Activated T-cell treated with anti-CD3 and anti-CD28 coated beads for 48 hours (primary cell): ENCODE measurements around the gene DNAJB8.

Source experiments
- DNase-seq: peaks from one replicate; pipeline ENCODE4 v3.0.0-alpha.2; 2020; ENCODE audit warnings: low read depth

DNAJB8 gene

DNA sequence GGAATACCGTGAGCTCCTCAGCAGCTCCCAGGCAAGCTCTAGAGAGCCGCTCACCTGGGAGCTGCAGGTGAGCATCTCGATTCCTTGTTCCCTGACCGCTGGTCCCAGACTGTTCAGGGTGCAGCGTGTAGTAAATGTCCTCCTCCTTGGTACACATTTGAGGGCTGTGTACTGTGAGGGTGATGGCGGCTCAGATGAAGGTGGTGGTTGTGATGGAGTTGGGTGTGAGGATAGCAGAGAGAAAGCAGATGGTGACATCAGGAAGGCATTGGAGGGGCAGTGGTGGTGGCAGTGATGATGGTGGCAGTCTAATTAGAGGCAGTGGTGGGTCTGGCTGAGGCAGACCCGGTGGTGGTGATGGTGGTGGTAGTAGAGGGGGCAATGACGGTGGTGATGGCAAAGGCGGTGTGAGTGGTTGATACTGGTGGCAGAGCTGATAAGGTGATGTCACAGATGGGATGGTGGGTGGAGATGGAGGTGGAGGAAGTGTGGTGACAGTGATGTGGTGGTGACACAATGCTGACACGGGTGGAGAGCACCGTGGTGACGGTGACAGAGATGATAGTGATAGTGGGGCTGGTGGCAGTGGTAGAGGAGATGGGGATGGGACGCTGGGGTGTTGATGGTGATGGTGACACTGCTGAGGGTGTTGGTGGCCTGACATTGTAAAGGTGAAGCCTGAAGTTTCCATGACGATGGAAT is at the start of gene DNAJB8:
DNAJB8 (minus strand) TSS at position 51 of the 702 bp plus-strand sequence. CDS start 3,645 bp downstream, outside the sequence.
- DNase-seq = no peak

- no peak for DNase-seq
These were observed 49.3 kb upstream of the DNAJB8 start for GRCh38 chr3:128515967-128516366.

- no peak for DNase-seq
These were observed 42.2 kb upstream of the DNAJB8 start for GRCh38 chr3:128508852-128509251.

DNA sequence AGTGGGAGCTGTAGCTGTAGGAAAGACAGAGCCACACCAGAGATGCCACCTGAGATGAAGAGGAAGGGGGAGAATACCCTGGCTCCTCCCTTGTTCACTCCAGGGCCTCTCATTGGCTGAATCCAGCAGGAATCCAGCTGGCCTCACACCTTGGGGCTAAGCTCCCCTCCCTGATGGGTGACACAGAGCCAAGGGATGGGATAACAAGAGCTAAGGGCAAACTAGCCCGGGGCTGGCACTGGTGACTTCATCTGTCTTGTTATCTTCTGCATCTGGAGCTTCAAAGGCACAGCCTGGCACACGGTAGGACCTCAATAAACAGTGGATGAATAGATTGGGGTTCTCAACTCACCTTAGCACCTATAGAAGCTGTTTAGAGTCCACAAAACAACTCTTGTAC is 40.1 kb upstream of the DNAJB8 start:
- no peak for DNase-seq

DNA sequence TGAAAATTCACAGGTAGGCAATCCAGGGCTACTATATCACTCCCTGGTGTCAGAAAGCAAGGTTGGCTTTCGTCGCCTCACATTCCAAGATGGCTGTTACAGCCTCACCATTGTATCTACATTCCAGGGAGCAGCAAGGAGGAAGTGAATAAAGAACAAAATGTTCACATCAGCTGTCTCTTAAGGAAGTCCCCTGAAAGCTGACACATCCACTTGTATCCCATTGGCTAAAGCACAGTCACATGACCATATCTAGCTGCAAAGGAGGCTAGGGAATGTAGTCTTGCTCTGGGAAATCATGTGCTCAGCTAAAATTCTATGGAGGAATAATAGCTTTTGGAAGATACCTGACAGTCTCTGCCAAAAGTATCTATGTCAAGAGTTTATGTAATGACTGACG is 39.1 kb upstream of the DNAJB8 start:
- DNase-seq = no peak

- no peak for DNase-seq
These were observed 38.5 kb upstream of the DNAJB8 start for GRCh38 chr3:128504963-128505730.

DNA sequence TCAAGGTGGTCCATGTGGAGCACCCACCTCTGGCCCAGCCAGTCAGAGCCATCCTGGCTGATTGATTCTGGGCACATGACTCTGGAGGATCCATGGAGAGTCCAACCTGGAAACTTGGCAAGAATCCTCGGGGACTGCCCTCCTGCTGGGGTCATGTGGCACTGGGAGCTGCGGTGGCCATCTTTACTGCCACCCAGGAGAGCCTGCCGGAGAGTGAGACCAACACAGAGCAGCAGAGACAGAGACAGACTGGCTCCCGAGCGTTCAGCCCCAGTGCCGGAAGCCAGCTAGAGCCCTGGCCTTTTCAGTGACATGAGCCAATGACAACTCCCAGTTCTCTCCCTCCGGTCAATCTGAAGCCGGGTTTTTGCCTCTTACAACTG is 37.8 kb upstream of the DNAJB8 start:
- no peak for DNase-seq

- DNase-seq = no peak
These were observed 37.3 kb upstream of the DNAJB8 start for GRCh38 chr3:128503751-128504532.

DNA sequence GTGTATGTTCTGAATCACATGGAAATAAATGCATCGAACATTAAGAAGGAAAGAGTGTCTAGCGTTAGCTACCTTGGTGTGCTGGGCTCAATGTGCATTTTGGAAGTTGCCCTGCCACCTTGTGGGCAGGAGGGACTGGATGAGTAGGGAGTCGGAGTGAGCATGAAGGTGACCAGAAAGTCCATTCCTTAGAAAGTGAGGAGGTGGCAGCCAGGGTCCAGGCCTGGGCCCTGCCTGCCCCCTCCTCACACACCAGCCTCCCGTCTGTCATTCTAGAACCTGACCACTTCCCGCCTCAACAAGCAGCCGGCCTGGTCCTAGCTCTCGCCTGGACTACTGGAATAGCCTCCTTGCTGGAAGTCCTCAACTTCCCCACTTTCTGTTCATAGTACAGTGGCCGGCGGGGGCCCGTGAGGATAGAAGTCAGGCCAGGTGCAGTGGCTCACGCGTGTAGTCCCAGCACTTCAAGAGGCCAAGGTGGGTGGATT is 36.5 kb upstream of the DNAJB8 start:
- no peak for DNase-seq

GRCh38 chr3:128502712-128503111 is 36.0 kb upstream of the DNAJB8 start:
- DNase-seq = no peak

DNA sequence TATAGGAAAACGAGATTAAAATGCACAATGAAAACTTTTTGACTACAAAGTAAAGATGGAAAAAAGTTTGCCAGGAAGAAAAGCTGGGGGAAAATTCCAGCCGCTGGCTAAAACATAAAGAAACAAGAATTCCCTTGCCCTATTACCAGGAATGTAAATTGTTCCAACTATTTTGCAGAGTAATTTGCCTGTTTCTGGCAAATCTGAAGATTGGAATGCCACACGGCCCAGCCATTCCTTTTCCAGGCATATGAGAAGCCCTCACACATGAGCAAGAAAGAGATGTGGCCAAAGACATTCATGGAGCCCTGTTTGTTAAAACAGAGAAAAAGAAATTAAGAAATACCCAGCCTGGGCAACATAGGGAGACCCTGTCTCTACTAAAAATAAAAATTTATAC is 34.7 kb upstream of the DNAJB8 start:
- DNase-seq = no peak

DNA sequence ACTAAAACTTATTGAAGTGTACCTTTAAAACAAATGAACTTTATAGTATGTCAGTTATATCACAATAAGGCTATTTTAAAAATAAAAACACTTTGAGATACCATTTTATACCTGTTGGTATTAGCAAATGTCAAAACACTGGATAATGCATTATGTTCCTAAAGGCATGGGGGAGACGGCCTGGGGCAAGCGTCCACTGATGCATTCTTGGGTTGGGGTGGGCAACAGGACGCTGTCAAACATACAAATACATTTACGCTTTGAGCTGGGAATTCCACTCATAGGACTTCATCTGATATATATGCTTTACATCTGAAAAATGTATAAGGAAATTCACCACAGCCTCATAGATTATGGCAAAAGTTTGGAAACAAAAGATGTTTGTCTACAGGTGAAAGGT is 33.9 kb upstream of the DNAJB8 start:
- DNase-seq = no peak

- no peak for DNase-seq
These were observed 33.1 kb upstream of the DNAJB8 start for GRCh38 chr3:128499724-128500275.

GRCh38 chr3:128498901-128499530 is 32.3 kb upstream of the DNAJB8 start:
- no peak for DNase-seq

DNA sequence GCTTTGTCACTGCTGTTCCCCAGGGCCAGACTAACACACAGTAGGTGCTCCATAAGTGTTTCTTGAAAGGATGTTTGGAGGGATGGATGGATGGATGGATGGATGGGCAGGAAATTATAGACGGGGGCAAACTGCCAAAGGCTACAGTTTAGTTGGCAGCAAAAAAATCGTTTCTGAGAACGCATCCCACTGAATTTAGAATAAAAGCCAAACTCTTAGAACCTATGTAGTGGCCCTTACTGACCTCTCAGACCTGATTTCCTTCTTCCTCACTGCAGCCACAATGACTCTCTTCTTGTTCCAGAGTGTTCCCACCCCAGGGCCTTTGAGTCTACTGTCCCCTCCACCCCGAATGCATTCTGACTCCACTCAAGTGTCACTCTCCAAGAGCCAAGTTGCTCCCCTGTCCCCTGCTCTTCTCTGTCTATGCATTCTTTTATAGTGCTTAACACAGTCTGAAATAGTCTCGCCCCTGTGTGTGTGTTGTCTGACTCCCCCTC is 31.5 kb upstream of the DNAJB8 start:
- DNase-seq = no peak

DNA sequence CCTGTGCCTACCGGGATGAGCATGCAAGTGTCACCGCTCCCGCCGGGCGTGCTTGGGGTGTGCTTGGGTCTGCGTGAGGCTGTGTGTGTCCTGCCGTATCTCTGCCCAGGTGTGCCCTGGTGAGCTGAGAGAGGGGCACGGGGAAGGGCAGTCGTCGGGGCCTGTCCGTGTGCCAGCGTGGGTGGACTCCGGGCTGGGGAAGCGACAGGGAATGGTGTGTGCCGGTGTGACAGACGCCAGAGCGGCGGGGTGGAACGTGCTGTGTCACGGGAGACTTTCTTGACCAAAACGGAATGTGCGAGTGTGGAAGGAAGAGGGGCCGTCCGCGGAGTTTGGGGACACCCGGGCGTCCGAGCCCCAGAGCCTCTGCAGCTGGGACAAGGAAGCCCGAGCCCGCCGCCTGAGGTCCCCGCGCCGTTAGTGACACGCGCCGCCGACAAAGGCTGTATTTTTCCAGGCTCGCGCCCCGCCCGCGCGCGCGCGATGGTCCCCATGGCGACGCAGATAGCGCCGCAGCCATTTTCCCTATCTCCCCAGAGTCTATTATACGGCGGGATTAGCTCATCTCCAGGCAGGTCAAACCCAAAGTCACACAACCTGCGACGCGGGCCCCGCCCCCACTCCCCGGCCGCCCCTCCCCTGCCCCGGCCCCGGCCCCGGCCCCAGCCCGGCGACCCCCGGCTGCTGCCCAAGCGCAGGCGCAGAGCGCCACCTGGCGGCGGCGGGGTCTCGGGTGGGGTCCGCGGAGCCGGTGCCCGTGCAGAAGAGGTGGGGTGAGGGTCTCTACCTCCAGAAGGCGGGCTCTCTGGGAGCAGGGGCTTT is 30.8 kb upstream of the DNAJB8 start:
- DNase-seq = peak; percentile 70

DNA sequence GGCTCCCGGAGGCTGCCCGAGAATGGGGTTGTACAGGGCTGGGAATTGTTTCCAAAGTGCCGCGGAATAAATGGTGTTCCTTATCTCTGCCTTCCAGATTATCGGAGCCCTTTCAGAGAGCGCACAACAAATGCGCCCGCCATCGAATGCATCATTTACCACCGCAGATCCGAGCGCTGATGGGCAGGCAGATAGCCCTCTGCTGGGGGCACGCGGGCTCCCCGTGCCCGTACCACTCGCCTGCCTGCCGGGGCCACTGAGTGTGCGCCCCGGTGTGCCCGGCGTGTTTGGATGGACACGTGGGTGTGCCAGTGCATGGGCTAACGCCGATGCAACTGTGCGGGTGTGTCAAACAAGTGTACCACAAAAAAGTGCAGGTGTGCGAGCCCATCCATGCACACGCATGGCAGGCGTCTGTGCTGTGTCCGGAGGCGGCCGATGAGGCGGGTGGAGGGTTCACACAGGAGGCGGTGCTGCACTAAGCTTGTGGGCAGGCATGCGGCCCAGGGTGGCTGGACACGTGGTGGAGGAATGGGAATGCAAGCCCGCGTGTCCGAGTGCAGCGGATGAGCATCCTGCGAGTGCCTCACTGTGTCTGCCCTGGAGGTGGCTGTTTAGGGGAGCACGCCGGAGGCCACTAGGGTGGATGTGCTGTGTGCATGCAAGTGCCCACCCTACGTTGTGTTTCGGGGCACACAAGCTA is 30.1 kb upstream of the DNAJB8 start:
- no peak for DNase-seq

DNA sequence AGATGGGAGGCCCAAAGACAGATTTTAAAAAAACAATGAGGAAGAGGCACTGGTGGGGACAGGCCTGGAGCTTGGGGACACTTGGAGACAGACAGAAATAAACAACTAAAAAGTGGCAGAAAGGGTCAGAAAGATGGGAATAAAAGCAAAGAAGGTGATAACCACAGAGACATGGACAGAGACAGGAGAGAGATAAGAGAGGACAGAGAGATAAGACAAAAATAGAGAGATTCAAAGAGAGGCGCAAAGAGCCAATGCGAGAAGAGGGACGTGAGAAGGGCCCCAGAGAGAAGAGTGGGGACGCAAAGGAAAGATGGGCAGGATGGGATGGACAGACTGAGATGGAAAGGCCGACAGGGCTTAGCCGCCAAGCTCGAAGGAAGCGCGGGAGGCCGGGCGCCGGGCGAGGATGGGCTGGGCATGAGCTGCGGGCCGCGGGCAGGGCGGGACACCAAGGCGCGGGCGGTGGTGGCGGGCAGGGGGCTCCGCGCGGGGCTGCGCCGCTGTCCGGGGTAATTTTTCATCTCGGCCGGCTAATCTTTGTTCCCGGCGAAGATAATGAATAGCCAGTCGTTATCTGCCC is 29.4 kb upstream of the DNAJB8 start:
- DNase-seq = no peak

GRCh38 chr3:128495435-128495970 is 28.8 kb upstream of the DNAJB8 start:
- DNase-seq = no peak

GRCh38 chr3:128494367-128494650 is 27.6 kb upstream of the DNAJB8 start:
- DNase-seq = no peak
